ENCODE results near the gene MSRB2.

Gene MSRB2

GRCh38 chr10:23095404-23095965 lies at the start of gene MSRB2:
MSRB2 (plus strand) TSS chr10:23095579; CDS start chr10:23095609, 30 bp downstream.
- no peak for TF ChIP-seq FOXM1 (IDR thresholded peaks at IDR 0.05; ENCODE audit: borderline replicate concordance, low read depth)
- TF ChIP-seq USF1 (IDR thresholded peaks at IDR 0.05), result no peak
- no peak; the same call in 1 of the 2 replicates for TF ChIP-seq EGR1 (IDR thresholded peaks at IDR 0.05)
- no peak; the same call in 1 of the 2 replicates for TF ChIP-seq NFIC (IDR thresholded peaks at IDR 0.05)
- no peak for TF ChIP-seq RAD21 (IDR thresholded peaks at IDR 0.05; ENCODE audit: low read depth)
- no peak for TF ChIP-seq REST (IDR thresholded peaks at IDR 0.05; ENCODE audit: low read depth)
- no peak for TF ChIP-seq CREB1 (IDR thresholded peaks at IDR 0.05; ENCODE audit: low read depth)
- TF ChIP-seq ZBTB7A (IDR thresholded peaks at IDR 0.05; ENCODE audit: low read depth), result peak; percentile 61; the same call in 1 of the 2 replicates
- peak; percentile 22; the same call in 1 of the 2 replicates for TF ChIP-seq TCF12 (IDR thresholded peaks at IDR 0.05; ENCODE audit: low read depth)
- TF ChIP-seq CEBPB (IDR thresholded peaks at IDR 0.05), result no peak
- peak; percentile 83 for TF ChIP-seq YY1 (IDR thresholded peaks at IDR 0.05; ENCODE audit: low read depth)
- no peak for TF ChIP-seq EP300 (IDR thresholded peaks at IDR 0.05; ENCODE audit: borderline replicate concordance)
- TF ChIP-seq TEAD4 (IDR thresholded peaks at IDR 0.05), result no peak
- TF ChIP-seq MAX (IDR thresholded peaks at IDR 0.05), result no peak
- TF ChIP-seq TAF1 (IDR thresholded peaks at IDR 0.05; ENCODE audit: low read depth), result peak; percentile 79

- TF ChIP-seq CEBPB (IDR thresholded peaks at IDR 0.05), result no peak
- TF ChIP-seq TAF1 (IDR thresholded peaks at IDR 0.05; ENCODE audit: low read depth), result no peak
- TF ChIP-seq REST (IDR thresholded peaks at IDR 0.05; ENCODE audit: low read depth), result no peak
- TF ChIP-seq USF1 (IDR thresholded peaks at IDR 0.05), result no peak
- TF ChIP-seq TCF12 (IDR thresholded peaks at IDR 0.05; ENCODE audit: low read depth), result no peak
Observed at GRCh38 chr10:23046027-23046426, 49.4 kb upstream of the MSRB2 start.

- TF ChIP-seq RAD21 (IDR thresholded peaks at IDR 0.05; ENCODE audit: low read depth) (no peak), USF1 (IDR thresholded peaks at IDR 0.05) (no peak), TAF1 (IDR thresholded peaks at IDR 0.05; ENCODE audit: low read depth) (no peak), CREB1 (IDR thresholded peaks at IDR 0.05; ENCODE audit: low read depth) (no peak), CEBPB (IDR thresholded peaks at IDR 0.05) (no peak), MAX (IDR thresholded peaks at IDR 0.05) (no peak), ZBTB7A (IDR thresholded peaks at IDR 0.05; ENCODE audit: low read depth) (no peak), TCF12 (IDR thresholded peaks at IDR 0.05; ENCODE audit: low read depth) (no peak), EP300 (IDR thresholded peaks at IDR 0.05; ENCODE audit: borderline replicate concordance) (no peak)
Observed at GRCh38 chr10:23047201-23048050, 48.0 kb upstream of the MSRB2 start.

GRCh38 chr10:23048191-23048590 lies 47.2 kb upstream of the MSRB2 start:
- TF ChIP-seq TCF12 (IDR thresholded peaks at IDR 0.05; ENCODE audit: low read depth) (no peak), REST (IDR thresholded peaks at IDR 0.05; ENCODE audit: low read depth) (no peak), EP300 (IDR thresholded peaks at IDR 0.05; ENCODE audit: borderline replicate concordance) (no peak), NFIC (IDR thresholded peaks at IDR 0.05) (no peak), USF1 (IDR thresholded peaks at IDR 0.05) (no peak)

Measured in Ishikawa (cell line).